Progenitor cell of endocrine pancreas (in vitro differentiated cells): ENCODE measurements around the gene SLC9C1. TPM values are rescaled to one million over a fixed set of nuclear protein-coding genes. Genes with fewer than 3 reads are reported as not detected.

Source experiments
- DNase-seq: peaks from one replicate; pipeline ENCODE4 v3.0.0; 2021; ENCODE audit warnings: low spot score; ENCODE audit not compliant: unreplicated experiment
- H3K27ac Mint-ChIP-seq: 2 replicates; pipeline ENCODE4 v1.8.0; 2021; ENCODE audit warnings: mild to moderate bottlenecking, moderate library complexity, mixed read lengths
- H3K27me3 Mint-ChIP-seq: 2 replicates; pipeline ENCODE4 v1.8.0; 2021; ENCODE audit warnings: mixed read lengths
- H3K36me3 Mint-ChIP-seq: 2 replicates; pipeline ENCODE4 v1.8.0; 2022; ENCODE audit warnings: mixed read lengths; ENCODE audit not compliant: insufficient read depth
- H3K4me1 Mint-ChIP-seq: 2 replicates; pipeline ENCODE4 v1.8.0; 2021; ENCODE audit warnings: low read depth, mixed read lengths
- H3K4me3 Mint-ChIP-seq: 2 replicates; pipeline ENCODE4 v1.8.0; 2021; ENCODE audit warnings: low read depth, mild to moderate bottlenecking, moderate library complexity, mixed read lengths
- H3K9me3 Mint-ChIP-seq: 2 replicates; pipeline ENCODE4 v1.8.0; 2021; ENCODE audit warnings: low read depth, mixed read lengths
- total RNA-seq: library from RNA; stranded (reverse); gene quantifications from 2 replicates; pipeline ENCODE4 v1.2.1, GENCODE V29; 2021
- TF ChIP-seq, protein P1 (sequence below): fragments of 200-600 bp; sonication (generic); IDR thresholded peaks from one replicate; pipeline ENCODE4 v1.5.0; 2021; ENCODE audit warnings: antibody characterized with exemption, mild to moderate bottlenecking; ENCODE audit not compliant: unreplicated experiment

SLC9C1 gene
- total RNA-seq, 1 donor from 2014 or later: 1.5 TPM

GRCh38 chr3:112338727-112339056, 44.7 kb upstream of the SLC9C1 start:
- peaks cover 39% of the 10 kb centered on the region for H3K4me1 Mint-ChIP-seq
- H3K27ac Mint-ChIP-seq: no peak overlapping the region
- TF ChIP-seq, protein P1, sequence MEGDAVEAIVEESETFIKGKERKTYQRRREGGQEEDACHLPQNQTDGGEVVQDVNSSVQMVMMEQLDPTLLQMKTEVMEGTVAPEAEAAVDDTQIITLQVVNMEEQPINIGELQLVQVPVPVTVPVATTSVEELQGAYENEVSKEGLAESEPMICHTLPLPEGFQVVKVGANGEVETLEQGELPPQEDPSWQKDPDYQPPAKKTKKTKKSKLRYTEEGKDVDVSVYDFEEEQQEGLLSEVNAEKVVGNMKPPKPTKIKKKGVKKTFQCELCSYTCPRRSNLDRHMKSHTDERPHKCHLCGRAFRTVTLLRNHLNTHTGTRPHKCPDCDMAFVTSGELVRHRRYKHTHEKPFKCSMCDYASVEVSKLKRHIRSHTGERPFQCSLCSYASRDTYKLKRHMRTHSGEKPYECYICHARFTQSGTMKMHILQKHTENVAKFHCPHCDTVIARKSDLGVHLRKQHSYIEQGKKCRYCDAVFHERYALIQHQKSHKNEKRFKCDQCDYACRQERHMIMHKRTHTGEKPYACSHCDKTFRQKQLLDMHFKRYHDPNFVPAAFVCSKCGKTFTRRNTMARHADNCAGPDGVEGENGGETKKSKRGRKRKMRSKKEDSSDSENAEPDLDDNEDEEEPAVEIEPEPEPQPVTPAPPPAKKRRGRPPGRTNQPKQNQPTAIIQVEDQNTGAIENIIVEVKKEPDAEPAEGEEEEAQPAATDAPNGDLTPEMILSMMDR: no peak
- H3K4me3 Mint-ChIP-seq: no peak overlapping the region
- DNase-seq: no peak
- peaks cover 17% of the 10 kb centered on the region for H3K36me3 Mint-ChIP-seq
- peaks cover 3% of the 10 kb centered on the region for H3K9me3 Mint-ChIP-seq
- H3K27me3 Mint-ChIP-seq: no peaks in the 10 kb centered on the region

GRCh38 chr3:112338021-112338726, 44.2 kb upstream of the SLC9C1 start:
- Mint-ChIP-seq H3K27ac (no peak overlapping the region), H3K4me3 (no peak overlapping the region), H3K9me3 (peaks cover 3% of the 10 kb centered on the region), H3K27me3 (no peaks in the 10 kb centered on the region), H3K36me3 (peaks cover 17% of the 10 kb centered on the region), H3K4me1 (peaks cover 39% of the 10 kb centered on the region)
- DNase-seq: no peak
- TF ChIP-seq, protein P1: no peak

DNA sequence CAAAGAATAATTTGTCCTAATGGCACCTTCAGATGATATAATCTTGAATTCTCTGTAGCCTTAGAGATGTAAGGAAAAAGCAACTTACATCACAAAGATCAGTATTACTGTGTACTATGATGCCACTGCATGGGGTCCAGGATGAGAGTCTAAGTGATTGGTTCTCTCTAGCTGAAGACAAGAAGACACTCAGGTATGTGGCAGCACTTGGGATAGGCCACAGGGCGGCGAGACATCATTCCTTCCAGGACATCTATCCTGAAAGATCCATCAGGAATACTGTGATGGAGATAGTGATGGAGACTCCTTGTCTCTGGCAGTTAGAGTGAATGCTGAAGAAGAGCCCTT, 41.4 kb upstream of the SLC9C1 start:
- no peaks in the 10 kb centered on the region for H3K27me3 Mint-ChIP-seq
- peaks cover 6% of the 10 kb centered on the region for H3K36me3 Mint-ChIP-seq
- TF ChIP-seq, protein P1: no peak
- H3K27ac Mint-ChIP-seq: no peak overlapping the region
- H3K9me3 Mint-ChIP-seq: no peaks in the 10 kb centered on the region
- H3K4me1 Mint-ChIP-seq: peaks cover 36% of the 10 kb centered on the region
- H3K4me3 Mint-ChIP-seq: peak overlapping the region; percentile 84
- DNase-seq: no peak

DNA sequence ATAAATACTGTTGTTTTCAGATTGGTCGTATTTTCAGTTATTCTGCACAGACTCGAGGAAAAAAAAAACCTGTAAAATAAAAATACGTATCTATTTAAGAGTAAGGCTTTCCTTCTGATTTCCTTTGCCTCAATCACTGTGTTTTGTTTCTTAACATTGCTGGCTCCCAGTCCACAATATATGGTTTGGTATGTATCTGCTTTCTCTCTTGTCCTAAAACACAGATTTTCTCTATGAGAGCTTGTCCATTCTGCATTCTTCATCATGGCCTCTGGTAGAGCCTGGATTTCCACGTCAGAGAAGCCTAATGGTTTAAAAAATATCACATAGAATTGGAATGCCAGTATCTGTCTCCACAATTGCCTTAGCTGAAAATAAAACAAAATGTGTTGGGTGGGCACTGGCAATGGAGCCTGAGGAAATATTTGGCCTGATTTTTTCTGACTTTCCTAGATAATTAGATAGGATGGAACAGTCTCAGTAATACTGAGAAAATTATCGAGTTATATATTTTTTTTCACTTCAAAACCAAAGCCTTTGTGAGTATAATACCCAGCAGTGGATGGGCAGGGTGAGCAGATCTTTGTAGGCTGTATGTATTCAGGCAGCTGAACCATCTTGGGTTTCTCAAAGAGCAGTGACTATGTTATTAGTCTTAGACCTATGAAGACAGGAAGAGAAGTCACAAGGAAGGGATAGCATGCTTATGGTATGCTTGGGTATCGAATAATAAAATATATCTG, 40.8 kb upstream of the SLC9C1 start:
- peaks cover 36% of the 10 kb centered on the region for H3K4me1 Mint-ChIP-seq
- peaks cover 6% of the 10 kb centered on the region for H3K36me3 Mint-ChIP-seq
- peak overlapping the region; percentile 97 for H3K27ac Mint-ChIP-seq
- DNase-seq: no peak
- no peaks in the 10 kb centered on the region for H3K9me3 Mint-ChIP-seq
- peak overlapping the region; percentile 84 for H3K4me3 Mint-ChIP-seq
- TF ChIP-seq, protein P1: no peak
- no peaks in the 10 kb centered on the region for H3K27me3 Mint-ChIP-seq

DNA sequence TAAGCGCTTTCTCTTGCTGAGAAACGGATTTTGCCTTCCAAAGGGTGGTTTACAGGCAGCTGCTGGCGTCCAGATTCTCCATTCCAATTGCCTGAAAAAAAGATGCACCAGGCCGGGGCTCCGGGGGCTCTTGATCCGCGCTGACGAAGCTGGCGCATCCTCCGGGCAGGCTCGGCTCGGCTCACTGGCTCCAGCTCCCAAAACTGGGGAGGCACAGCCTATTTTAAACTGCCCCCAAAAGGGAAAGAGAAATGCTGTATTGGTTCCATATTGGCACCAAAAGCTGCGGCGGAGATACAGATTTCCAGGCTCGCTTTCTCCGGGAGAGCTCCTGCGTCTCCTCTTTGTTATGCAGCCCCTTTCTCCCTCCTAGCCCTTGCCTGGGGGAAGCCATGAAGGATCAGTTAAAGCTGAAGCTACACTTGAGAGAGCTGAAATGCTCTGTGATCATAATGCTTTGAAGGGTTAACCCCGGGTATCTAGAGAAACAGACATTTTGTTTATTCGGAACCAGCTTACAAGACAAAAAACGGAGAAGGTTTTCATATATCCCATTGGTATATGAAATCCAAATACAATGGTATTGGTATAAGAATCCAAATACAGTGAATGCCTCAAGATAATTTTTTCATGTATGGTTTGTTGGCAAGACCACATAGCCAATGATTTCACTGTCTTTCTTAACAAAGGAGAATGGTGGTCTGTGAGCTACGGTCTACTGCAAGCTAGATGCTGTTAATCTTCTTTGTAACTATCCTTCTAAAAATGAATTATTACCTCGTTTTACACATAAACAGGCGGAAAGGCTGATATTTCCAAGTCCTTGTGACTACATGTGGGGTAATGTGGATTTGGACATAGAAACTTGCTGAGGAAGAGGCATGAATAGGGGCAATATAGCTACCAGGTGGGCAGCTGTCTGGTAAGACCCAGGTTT, 39.6 kb upstream of the SLC9C1 start:
- peak; percentile 10 for DNase-seq
- Mint-ChIP-seq H3K4me1 (peaks cover 36% of the 10 kb centered on the region), H3K9me3 (no peaks in the 10 kb centered on the region), H3K4me3 (peak overlapping the region; percentile 84), H3K27ac (peak overlapping the region; percentile 97), H3K27me3 (no peaks in the 10 kb centered on the region), H3K36me3 (peaks cover 6% of the 10 kb centered on the region)
- TF ChIP-seq, protein P1: no peak
